ENCODE data around the gene PRC1.

DNA sequence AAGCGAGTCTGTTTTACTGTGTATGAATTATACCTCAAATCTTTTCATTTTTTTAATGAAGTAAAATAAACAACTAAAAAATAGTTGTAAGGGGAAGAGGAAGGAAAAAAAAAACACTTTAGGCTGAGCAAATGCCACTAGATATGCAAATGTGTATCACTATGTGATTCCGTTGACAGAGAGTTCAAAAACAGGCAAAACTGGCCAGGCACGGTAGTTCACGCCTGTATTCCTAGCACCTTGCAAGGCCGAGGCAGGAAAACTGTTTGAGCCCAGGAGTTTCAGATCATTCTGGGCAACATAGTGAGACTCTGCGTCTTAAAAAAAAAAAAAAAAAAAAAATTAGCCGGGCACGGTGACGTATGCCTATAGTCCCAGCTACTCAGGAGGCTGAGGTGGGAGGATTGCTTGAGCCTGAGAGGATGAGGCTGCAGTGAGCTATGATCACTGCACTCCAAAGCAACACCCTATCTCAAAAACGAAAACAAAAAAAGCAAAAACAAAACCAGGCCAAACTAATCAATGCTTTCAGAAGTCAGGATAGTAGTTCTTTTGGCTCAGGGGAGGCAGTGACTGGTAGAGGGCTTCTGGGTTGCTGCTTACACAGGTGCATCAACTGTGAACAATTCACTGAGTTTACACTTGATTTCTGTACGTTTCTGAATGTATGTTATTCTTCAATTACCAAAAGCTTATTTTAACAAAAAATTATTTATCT, 7.4 kb downstream of the PRC1 start:
- no peak for TF ChIP-seq CTCF (IDR thresholded peaks at IDR 0.05; ENCODE audit: low read depth, low read length)
- no peak for TF ChIP-seq EZH2phosphoT487 (IDR thresholded peaks at IDR 0.05; ENCODE audit: low read depth)
